Measurements from ENCODE around the gene HPS1.

DNA sequence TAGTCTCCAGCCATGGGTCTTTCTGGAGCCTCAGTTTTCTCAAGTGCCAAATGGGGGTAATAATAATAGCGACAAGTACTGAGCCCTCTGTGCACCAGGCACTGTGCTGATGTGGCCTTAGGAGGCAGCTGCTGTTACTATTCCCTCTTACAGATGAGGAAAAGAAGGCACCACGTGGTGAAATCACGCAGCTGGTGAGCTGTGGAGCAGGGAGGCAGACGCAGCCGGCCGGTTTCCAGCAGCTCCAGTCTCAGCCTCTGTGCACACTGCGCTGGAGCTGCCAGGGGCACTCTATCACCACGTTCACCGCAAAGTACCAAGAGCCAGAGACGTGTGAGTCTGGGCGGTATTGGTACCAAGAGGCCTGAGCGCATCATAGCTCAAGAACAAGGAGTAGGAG is 41.3 kb downstream of the HPS1 start:
- TF ChIP-seq CTCF (IDR thresholded peaks at IDR 0.05) (no peak), CHD2 (IDR thresholded peaks at IDR 0.05; ENCODE audit: low read length, partially characterized antibody) (no peak)
- TF ChIP-seq, protein P1, sequence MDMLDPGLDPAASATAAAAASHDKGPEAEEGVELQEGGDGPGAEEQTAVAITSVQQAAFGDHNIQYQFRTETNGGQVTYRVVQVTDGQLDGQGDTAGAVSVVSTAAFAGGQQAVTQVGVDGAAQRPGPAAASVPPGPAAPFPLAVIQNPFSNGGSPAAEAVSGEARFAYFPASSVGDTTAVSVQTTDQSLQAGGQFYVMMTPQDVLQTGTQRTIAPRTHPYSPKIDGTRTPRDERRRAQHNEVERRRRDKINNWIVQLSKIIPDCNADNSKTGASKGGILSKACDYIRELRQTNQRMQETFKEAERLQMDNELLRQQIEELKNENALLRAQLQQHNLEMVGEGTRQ (IDR thresholded peaks at IDR 0.05): no peak

Measured in A549 (cell line).